ENCODE data around the gene INMT.
"Not testable (repeated sequence)": the region's sequence is repeated elsewhere in the genome, so short reads cannot be mapped to it uniquely, and the experiment has no call there.

INMT gene

DNA sequence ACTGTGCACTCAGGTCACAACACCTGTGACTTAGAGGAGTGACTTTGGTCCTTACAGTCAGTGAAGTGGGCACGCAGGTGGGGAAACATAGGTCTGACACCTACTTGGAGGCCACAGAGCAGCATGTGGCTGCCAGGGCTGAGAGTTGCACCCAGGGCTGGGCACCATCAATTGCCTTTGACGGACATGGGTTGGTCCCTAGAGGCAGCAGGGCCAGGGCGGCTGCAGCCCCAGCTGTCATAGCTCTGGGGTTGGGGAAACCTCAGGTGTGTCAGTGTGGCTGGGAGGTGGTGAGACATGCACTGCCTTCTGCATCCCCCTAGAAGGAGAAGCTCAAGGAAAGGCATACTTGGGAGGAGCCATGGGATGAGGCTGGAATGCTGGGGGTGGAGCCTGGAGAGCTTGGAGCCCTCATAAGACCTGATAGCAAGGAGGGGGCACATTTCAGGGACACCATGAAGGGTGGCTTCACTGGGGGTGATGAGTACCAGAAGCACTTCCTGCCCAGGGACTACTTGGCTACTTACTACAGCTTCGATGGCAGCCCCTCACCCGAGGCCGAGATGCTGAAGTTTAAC is at the start of gene INMT:
Gene INMT (plus strand): TSS at position 440 of the 578 bp plus-strand sequence. CDS start 16 bp downstream, at position 456.
- FAIRE-seq = no peak

DNA sequence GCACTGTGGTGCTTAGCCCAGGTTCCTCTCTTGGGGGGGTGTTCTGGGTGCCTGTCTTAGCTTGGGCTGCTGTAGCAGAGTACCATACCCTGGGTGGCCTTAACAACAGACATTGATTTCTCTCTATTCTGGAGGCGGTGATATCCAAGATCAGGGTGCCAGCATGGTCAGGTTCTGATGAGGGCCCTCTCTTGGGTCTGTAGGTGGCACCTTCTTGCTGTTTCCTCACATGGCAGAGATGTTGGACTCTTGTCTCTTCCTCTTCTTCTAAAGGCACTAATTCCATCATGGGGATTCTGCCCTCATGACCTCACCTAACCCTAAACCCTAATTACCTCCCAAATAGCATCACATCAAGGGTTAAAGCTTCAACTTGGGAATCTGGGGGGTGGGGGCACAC is 49.7 kb upstream of the INMT start:
- no peak for FAIRE-seq

DNA sequence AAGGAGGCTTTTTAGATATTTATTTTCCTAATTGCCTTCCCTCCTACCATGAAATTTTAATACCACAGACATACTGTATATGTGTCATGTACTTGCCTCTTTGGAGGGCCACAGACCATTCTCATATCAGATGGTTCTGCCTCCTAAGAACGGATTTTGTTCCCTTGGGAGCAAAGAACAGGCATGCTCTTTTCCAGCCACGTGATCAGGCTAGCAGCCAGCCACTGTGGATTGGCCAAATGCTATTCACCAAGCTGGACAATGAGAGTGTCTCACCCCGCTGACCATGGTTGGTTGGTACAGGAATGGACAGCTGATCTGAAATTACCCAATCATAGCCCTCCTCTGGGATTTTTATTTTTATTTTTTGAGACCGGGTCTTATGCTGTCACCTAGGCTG is 48.2 kb upstream of the INMT start:
- FAIRE-seq = no peak

DNA sequence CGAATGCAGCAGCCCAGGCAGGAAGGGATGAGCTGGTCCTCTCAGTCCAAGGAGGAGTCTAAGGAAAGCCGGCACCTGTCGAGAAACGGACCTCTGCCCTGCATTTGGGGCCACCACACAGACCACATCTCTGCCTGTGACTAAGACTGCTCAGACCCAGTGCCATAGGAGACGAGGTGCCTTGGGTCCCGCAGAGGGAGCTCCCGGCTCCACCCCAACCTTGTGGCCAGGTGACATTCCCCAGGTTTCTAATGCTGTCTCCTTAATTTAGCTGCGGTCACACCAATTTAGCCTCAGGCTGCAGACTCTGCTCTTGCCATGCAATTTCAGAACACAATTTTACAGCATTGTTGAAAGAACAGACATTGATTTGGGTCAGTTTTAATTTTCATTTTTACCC is 46.9 kb upstream of the INMT start:
- FAIRE-seq = no peak

DNA sequence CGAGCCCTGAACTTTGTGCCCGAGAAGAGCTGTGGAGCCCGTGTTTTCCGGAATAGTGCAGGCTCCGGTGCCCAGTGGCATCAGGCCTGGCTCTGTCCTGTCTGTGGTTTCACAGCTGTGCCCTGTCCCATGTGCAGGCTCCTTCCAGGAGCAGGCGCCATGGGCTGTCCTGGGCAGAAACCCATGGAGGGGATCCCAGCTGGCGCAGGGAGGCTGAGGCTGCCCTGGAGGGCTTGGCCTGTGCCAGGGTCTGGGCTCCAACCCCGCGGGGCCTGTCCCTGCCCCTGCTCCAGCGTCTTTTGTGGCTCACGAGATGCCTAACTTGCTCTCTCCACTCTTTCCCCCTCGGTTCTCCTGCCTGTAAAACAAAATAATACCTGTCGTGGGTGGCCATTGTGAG is 46.3 kb upstream of the INMT start:
- no peak for FAIRE-seq

DNA sequence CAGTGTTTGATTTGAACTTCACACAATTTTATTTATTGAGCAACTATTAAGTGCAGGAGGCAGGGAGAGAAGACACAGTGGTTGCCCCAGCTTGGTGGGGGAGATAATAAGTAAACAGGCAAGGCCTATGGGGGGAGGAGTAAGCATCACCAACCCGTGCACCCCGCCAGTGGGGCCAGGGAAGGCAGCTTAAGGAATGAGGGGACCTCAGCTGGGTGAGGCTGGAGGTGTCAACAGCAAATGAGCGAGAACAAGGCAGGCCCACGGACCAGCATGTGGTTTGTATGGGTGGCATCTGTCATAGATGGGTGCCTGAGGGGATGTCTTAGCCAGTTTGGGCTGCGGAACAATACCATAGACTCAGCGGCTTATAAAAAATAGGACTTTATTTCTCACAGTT is 45.6 kb upstream of the INMT start:
- FAIRE-seq = no peak

DNA sequence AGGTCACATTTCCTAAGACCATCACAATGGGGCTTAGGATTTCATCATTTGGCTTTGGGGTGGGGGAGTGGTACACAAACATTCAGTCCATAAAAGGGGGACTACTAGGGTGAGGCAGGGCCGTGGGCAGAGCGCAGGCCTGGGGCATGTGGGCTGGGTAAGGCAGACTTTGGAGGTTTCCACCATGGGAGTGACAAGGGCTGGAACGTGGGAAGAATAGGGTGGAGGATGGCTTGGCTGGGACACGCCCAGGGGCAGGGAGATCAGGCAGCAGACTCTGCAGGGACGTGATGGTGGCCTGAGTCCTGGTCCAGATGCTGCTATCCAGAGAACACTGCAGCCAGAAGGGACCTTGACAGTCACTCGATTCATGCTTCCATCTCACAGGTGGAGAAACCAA is 45.0 kb upstream of the INMT start:
- no peak for FAIRE-seq

DNA sequence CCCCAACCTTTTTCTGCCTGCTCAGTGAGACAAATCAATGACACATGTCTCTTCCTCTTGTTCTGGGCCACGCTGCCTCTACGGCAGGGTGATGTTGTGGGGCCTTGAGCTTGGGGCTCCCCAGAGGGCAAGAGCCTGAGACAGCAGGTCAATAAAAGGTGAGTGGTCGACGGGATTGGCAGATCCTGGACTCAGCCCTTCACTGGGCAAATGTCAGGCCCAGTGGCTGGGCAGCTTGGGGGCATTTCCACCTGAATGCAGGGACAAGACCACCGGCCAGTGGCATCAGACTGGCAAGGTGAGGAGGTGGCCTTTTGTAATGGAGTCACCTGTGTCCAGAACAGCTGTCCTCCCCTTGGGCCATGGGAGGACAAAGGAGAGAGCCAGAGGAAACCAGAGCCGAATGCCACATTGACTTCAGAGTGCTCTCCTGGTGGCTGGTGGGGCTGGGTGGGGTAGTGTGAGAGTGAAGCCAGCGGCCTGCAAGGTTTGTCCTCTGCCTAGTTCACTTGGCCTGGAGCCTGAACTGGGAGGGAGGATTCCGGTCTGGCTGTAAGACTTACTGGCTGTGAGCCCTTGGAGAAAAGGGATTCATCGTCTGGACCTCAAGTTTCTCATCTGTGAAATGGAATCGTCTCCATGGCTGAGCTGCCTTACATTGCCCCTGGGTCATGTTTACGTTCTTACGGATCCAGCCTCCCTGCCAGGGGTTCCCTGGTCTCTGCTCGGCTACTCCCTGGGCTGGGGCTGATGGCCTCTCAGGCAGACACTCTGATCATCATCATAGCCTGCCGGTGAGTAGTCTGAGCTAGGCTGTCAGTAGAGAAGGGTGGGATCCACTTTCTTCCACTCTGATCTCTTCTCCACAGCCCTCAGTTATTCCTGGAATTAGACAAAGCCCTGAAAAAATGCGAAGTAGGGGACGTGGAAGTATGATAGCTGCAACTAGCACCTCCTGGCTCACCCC is 44.3 kb upstream of the INMT start:
- FAIRE-seq = no peak

DNA sequence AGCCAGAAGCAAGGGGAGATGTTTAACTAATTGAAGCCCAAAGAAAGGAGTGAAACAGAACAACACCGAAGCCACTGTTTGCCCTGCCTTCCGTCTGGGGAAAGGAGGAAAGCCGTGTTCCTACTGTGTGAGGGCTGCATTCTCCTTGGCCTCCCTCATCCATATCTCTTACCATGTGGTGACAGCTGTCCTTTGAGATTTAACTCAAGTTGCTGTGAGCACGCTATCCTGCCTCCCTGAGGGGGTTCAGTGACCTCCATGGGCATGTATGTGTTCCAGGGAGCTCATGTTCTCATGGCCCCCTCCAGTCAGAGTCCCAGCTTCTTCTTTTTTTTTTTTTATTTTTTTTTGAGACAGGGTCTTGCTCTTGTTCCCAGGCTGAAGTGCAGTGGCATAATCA is 43.5 kb upstream of the INMT start:
- no peak for FAIRE-seq

DNA sequence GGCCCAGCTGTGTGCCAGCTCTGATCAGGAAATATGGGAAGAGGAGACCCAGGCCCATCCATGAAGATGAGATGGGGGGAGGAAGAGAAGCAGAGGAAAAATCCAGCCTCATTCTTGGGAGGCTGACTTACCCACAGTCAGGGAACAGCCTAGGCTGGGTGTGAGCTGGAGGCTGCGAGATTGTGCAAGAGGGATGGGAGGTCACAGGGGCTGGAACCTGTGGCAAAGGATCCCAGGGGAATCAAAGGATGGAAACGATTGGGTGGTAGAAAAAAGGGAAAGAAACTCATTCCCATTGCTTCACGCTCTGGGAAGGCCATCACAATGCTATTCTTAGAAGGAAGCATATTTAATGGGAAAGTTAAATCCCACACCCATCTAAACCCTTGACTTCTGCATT is 43.0 kb upstream of the INMT start:
- no peak for FAIRE-seq

DNA sequence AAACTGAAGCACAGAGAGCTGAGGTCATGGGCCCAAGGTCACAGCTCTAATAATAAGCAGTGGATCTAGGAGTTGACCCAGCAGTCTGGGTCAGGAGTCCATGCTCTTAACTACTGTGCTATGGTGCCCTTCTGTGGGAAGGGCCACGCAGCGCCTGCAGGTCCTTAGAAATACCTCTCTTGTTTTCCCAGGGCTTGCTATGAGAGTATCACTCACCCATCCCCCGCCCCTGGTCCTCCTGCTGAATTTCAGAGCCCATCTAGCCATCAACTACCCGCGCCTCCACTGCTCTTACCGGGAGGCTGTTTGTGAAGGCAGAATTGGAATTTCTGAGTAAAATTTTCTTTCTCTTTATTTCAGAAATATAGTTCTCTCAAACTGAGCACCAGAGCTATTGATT is 42.4 kb upstream of the INMT start:
- FAIRE-seq = no peak

DNA sequence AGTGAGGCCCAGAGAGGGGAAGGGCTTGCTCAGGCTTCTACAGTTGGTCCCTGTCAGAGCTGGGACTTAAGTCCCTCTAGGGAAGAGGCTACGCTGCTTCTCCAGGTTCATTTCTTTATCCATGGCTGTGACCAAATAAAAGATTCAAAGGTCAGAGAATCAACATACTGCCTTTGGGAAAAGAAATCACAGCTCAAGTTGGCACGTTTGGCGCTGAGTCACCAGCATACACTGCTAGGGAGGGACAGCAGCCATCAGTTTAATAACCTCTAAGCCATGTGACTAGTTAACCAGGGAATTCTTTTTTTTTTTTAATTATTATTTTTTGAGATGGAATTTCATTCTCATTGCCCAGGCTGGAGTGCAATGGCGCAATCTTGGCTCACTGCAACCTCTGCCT is 41.3 kb upstream of the INMT start:
- no peak for FAIRE-seq

DNA sequence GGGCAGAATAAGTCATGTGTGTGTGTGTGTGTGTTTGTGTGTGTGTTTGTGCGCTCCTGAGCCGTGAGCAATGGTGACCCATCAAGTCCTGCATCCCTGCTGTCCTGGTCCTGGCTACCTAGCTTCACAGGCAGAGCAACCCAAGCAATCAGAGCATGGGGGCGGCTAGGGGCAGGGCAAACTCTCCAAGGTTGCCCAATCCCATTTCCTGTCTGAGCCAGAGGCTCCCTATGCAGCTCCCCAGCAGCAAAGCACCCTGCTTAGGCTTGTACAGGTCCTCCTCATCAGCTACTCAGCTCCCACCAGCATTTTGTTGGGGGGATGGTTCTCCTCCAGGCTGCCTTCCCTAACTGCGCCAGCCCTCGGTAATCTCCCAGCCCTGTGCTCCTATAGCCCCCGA is 38.5 kb upstream of the INMT start:
- no peak for FAIRE-seq

DNA sequence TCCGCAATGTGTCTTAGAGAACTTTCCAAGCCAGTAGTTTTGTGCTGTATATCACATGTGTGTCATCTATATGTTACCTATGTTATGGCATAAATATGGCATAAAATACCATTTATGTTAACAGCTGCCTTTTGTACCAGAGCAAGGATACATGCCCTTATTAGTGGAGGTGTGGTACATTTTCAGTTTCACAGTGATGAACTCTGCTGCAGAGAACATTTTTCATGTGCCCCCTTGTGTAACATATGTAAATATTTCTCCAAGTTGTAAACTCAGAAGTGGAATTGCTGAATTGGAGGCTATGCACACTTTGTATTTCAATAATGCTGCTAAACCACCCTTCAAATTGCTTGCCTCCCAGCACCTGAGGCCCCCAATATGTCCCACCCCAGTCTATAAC is 37.8 kb upstream of the INMT start:
- no peak for FAIRE-seq

DNA sequence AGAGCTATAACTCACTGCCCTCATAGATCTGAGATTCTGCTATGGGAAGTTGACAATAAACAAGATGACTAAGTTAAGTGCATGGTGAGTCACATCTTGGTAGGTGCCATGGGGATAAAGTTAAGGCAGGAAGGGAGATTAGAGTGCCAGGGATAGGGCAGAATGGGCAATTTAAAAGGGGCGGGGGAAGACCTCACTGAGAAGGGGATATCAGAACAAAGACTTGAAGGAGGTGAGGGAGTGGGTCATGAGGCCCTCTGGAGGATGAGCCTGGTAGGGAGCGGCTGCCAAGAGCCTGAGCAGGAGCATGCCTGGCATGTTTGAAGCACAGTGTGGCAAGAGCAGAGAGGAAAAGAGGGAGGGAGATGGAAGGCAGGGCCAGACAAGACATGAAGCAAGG is 34.8 kb upstream of the INMT start:
- FAIRE-seq = no peak

DNA sequence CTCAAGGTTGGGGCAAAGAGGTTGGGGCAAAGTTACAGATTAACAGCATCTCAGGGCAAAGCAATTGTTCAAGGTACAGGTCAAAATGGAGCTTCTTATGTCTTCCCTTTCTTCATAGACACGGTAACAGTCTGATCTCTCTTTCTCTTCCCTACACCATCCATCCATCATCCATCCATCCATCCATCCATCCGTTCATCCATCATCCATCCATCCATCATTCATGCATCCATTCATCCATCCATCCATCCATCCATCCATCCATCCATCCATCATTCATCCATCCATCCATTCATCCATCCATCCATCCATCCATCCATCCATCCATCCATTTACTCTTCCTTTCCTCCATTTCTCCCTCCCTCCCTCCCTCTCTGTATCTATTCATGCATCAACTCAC is 32.5 kb upstream of the INMT start:
- FAIRE-seq = not testable (repeated sequence)

DNA sequence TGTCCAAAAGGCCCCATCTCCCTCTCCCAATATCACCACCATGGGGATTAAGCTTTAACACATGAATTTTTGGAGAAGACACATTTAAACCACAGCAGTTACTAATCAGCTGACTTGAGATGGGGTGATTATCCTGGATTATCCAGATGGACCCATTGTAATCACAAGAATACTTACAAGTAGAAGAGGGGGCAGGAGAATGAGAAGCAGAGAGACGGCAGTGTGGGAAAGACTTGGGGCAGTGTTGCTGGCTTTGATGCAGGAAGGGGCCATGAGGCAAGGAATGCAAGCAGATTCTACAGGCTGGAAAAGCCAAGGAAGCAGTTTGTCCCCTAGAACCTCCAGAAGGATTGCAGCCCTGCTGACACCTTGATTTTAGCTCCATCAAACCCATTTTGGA is 30.7 kb upstream of the INMT start:
- no peak for FAIRE-seq

DNA sequence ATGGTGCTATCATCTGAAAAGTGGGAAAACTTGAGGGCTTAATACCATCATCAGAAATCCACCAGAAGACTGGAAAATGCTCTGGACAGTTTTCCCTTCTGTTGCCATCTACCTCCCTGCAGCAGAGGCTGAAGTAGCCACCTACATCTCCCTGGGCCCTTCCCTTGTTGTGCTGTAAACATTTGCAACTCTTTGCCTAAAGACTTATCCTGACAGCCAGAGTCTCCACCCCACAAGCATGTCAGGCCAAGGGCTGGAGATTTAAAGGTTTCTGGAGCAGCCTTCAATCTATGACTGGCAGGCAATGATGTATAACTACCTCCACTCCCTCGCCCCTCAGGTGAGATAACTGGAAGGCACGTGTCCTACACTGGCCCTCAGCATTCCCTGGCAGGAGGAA is 29.7 kb upstream of the INMT start:
- FAIRE-seq = no peak

DNA sequence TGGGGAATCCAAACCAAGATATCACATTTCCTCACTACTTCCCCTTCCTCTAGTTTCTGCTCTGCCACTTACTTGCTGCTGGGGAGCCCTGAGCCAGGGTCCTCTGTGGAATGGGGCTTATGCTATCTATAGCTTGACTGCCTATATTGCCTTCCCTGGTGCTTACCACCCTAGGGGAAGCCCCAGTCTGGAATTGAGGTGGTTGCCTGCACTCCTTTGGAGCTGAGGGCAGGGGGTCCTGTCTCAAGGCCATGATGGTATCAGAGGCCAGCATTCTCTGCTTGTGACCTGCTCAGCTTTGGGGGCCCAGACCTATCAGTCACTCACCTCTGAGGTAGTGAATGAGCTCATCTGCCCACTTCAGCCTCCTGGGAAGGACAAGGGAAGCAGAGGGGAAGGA is 29.3 kb upstream of the INMT start:
- no peak for FAIRE-seq

DNA sequence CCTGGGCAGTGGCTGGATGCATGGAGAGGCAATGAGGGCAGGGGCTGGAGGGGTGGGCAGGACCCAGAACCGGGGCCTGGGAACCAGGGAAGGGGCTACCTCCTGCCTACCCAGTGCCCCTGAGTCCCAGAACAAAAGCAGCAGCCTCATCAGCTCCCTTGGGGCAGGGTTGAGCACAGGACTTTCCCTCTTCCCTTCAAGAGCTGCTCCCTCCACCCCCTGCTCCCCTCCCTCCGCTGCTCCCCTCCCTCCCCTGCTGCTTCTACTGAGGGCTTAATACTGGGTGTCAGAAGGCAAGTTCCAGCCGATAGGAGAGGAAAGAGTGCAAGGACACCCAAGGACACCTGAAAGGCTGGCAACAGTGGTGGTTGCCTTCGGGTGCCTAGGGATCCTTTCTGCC is 28.2 kb upstream of the INMT start:
- no peak for FAIRE-seq

DNA sequence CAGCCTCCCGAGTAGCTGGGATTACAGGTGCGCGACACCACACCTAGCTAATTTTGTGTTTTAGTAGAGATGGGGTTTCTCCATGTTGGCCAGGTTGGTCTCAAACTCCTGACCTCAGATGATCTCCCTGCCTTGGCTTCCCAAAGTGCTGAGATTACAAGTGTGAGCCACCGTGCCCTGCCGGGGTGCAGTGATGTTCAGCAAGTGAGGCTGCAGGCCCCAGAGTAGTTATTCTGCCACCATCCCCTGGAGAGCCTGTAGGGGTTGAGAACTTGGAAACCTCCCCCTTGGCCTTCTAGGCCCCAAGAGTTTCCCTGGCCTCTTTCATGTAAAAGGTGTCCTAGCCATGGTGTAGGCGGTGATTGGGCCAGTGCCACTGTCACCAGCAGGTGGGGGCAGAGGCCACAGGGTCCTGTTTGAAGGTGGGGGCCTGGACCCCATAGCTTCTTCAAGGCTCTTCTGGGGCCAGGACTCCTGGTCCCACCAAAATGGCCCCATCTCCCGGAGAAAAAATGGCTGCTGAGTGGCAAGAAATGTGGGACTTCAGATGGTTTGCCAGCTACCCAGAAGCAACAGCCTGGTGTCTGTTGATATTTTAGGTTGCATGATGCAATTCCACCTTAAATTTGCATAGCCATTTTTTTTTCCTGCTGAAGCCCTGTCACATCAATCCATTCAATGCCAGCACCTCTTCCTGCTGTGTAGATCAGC is 25.5 kb upstream of the INMT start:
- no peak for FAIRE-seq

DNA sequence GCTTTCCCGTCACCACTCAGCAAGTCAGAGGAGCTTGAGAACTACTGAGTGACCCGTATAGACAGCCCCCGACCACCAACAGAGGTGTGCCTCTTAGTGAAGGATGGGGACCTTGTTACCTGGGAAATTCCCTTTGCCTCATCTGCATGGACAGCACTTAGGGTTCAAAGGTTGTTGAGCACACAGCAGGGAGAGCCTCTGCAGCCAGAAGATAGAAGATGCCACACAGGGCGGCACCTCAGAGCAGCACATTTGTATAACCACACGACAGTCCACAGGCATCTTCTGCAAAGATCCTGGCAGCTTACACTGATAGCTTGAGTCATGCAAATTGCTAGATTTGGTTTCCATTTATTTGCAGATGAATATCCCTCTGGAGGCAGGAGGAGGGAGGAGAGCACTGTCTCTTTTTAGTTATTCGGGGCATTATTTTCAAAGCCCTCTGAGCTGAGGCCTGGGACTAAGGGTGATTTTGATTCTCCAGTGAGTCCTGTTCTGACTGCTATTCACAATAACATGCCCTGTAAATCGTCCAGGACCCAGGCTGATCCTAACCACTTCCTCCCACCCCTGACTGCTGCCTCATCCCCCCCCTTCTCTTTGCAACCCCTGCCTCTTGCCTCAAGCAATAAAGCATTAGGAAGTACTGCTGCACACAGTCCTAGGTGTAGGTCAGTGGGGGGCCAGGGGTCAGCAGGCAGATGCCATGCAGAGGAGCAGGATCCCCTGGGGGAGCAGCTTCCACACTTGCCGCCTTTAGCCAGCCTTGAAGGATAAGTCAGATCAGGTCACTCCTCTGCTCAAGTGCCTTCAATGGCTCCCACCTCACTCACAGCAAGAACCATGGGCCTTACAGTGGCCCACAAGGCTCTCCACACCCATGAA is 24.6 kb upstream of the INMT start:
- no peak for FAIRE-seq

DNA sequence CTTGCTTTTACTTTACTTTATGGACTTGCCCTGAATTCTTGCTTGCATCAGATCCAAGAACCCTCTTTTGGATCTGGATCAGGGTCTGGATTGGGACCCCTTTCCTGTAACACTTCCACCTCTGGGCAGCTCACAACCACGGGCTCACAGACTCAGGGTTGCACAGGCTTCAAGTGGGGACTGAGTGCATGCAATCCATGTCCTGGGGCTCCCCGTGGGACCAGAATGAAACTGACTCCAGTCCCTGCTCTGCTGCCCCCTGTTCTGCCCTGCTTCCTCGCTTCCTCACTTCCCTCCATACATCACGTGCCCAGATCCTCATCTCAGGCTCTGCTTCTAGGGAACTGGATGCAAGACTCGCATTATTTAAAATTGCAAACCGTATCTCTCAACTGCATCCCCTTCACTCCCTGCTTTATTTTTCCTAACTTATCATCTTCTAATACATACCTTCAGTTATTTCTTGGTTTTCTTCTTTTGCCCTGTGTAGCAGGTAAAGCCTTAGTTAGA is 23.3 kb upstream of the INMT start:
- no peak for FAIRE-seq

All from colon (tissue), 2 donors.